GM12878 (cell line): ENCODE measurements around the gene OPRL1.

Experiments used
- CEBPB ChIP-seq, 2 experiments: fragments of 150-350 bp in 1 of 2; IDR thresholded peaks; 2 replicates each; pipeline ENCODE4 v1.6.1; 2012 to 2014; ENCODE audit warnings: low read depth in 2 of 2, low read length in 2 of 2, borderline replicate concordance in 1 of 2, inconsistent platforms in 1 of 2
- GATAD2B ChIP-seq: fragments of 450-650 bp; conservative IDR thresholded peaks from 2 replicates; pipeline ENCODE4 v1.6.1; 2017; ENCODE audit warnings: low read depth, mild to moderate bottlenecking, moderate library complexity
- HDGF ChIP-seq: fragments of 450-650 bp; IDR thresholded peaks from 2 replicates; pipeline ENCODE4 v1.6.1; 2016; ENCODE audit warnings: antibody characterized with exemption
- POLR2A ChIP-seq: IDR thresholded peaks from 2 replicates; pipeline ENCODE4 v1.6.1; 2011; ENCODE audit warnings: low read depth, mild to moderate bottlenecking, low read length
- SIN3A ChIP-seq: IDR thresholded peaks from 2 replicates; pipeline ENCODE4 v1.6.1; 2012; ENCODE audit warnings: low read depth, low read length, improper control_type of control experiment
- SP1 ChIP-seq: IDR thresholded peaks from one replicate; pipeline ENCODE4 v1.6.1; 2011; ENCODE audit warnings: low read depth, low read length
- TF ChIP-seq, protein P1 (sequence below): fragments of 450-650 bp; IDR thresholded peaks from 2 replicates; pipeline ENCODE4 v1.6.1; 2017; ENCODE audit warnings: mild to moderate bottlenecking
- TF ChIP-seq, protein P2 (sequence below): IDR thresholded peaks from 2 replicates; pipeline ENCODE4 v1.6.1; 2011; ENCODE audit warnings: low read depth, mild to moderate bottlenecking, low read length, moderate library complexity, borderline replicate concordance; ENCODE audit errors: extremely low read depth
- TF ChIP-seq, protein P3 (sequence below), 3 experiments: IDR thresholded peaks in 2 of 3; conservative IDR thresholded peaks in 1 of 3; 2 replicates each; pipeline ENCODE4 v1.5.1; 2011; ENCODE audit warnings: low read depth in 3 of 3, low read length in 3 of 3, mild to moderate bottlenecking in 3 of 3, control low read depth in 2 of 3, moderate library complexity in 2 of 3, inconsistent platforms in 1 of 3, mixed read lengths in 1 of 3; ENCODE audit not compliant: control insufficient read depth in 2 of 3, insufficient read depth in 1 of 3; ENCODE audit errors: extremely low read depth in 1 of 3

GRCh38 chr20:64086801-64087200 is 6.9 kb downstream of the OPRL1 start:
- TF ChIP-seq GATAD2B: no peak
- TF ChIP-seq, protein P1, sequence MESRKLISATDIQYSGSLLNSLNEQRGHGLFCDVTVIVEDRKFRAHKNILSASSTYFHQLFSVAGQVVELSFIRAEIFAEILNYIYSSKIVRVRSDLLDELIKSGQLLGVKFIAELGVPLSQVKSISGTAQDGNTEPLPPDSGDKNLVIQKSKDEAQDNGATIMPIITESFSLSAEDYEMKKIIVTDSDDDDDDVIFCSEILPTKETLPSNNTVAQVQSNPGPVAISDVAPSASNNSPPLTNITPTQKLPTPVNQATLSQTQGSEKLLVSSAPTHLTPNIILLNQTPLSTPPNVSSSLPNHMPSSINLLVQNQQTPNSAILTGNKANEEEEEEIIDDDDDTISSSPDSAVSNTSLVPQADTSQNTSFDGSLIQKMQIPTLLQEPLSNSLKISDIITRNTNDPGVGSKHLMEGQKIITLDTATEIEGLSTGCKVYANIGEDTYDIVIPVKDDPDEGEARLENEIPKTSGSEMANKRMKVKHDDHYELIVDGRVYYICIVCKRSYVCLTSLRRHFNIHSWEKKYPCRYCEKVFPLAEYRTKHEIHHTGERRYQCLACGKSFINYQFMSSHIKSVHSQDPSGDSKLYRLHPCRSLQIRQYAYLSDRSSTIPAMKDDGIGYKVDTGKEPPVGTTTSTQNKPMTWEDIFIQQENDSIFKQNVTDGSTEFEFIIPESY: no peak
- TF ChIP-seq POLR2A: no peak
- no peak for TF ChIP-seq SIN3A
- TF ChIP-seq, protein P2, sequence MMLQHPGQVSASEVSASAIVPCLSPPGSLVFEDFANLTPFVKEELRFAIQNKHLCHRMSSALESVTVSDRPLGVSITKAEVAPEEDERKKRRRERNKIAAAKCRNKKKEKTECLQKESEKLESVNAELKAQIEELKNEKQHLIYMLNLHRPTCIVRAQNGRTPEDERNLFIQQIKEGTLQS: no peak
- no peak for TF ChIP-seq HDGF
- TF ChIP-seq CEBPB (IDR thresholded peaks at IDR 0.05; ENCODE audit: borderline replicate concordance in 1 of 2, low read depth in 2 of 2, low read length in 2 of 2): no peak
- TF ChIP-seq, protein P3, sequence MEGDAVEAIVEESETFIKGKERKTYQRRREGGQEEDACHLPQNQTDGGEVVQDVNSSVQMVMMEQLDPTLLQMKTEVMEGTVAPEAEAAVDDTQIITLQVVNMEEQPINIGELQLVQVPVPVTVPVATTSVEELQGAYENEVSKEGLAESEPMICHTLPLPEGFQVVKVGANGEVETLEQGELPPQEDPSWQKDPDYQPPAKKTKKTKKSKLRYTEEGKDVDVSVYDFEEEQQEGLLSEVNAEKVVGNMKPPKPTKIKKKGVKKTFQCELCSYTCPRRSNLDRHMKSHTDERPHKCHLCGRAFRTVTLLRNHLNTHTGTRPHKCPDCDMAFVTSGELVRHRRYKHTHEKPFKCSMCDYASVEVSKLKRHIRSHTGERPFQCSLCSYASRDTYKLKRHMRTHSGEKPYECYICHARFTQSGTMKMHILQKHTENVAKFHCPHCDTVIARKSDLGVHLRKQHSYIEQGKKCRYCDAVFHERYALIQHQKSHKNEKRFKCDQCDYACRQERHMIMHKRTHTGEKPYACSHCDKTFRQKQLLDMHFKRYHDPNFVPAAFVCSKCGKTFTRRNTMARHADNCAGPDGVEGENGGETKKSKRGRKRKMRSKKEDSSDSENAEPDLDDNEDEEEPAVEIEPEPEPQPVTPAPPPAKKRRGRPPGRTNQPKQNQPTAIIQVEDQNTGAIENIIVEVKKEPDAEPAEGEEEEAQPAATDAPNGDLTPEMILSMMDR (IDR thresholded peaks at IDR 0.05 in 2 of 3, conservative IDR thresholded peaks at IDR 0.05 in 1 of 3; ENCODE audit: control insufficient read depth in 2 of 3, extremely low read depth in 1 of 3, insufficient read depth in 1 of 3, low read depth in 3 of 3, low read length in 3 of 3): no peak
- TF ChIP-seq SP1: no peak
